ENCODE measurements around the gene MED14.

Gene MED14

DNA sequence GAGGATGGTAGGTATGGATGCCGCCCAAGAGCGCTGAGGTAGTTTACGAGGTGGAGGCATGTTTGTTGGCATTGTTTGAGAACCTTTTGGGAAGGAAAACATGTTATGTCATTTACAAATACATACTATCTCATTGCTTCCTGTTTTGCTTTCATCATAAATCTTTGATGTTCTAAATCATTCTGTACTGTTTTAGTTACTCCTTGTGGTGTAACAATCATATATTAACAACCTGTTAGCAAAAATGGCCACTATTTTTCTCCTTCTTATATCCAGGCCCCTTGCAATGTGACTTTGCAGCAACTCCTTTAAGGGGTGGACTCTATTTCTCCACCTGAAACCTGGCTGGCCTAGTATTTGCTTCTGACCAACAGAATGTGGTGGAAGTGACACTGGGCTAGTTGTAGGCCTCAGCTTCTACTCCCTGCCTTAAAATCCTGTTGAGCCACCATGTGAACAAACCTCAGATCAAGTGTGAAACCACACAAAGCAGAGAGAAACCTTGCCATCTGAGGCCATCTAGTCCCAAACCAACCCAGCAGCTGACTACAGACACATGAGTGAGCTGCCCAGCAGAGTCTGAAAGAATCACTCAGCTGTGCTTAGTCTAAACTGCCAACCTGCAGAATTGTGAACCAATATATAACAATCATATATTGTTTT lies 72.1 kb downstream of the MED14 start:
- no peak for DNase-seq

DNA sequence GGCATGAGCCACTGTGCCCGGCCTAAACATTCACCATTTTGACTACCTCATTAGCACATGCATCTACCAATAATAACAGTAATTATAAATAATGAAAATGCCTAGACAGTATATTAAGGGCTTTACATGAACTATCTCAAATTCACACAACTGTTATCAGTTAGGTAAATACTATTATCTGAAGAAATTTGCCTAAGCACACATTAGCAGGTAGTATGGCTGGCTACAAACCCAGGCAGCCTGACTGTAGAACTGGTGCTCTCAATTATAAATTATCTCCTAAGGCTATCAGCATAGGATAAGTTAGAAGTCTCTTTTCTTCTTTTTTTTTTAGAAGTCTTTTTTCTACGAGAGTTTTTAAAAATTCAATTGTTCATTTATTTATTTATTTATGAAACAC lies 73.9 kb downstream of the MED14 start:
- no peak for DNase-seq

DNA sequence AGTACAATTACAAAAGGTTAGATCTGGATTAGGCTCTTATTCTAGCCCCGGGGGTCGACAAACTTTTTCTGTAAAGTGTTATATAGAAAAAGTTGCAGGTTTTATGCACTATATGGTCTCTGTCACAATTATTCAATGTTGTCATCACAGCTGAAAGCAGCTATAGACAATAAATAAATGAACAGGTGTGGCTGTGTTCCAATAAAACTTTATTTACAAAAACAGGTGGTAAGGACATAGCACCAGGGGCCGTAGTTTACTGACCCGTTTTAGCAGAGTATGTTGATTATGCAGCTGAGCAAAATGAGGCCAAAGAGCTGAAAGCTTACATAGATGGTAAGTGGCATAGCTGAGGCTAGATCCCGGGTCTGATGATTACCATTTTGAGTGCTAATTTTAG lies 75.0 kb downstream of the MED14 start:
- no peak for DNase-seq

DNA sequence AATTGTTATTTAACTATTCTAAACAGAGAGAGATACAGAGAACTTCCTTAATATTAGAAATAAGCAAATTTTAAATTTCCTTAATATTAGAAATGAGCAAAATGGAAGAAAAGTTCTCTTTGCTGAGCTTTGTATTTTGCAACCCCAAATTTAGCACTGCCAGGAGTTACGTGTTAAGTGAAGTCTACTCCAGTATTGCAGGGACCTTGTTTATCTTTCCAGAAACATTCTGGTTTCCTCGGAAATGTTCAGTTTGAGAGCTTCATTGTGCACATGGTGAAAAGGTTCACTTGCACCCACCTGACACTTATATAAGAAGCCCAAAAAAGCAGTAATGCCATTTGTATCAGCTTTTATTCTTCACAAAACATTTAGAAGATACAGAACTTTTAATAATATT lies 81.8 kb downstream of the MED14 start:
- no peak for DNase-seq

DNA sequence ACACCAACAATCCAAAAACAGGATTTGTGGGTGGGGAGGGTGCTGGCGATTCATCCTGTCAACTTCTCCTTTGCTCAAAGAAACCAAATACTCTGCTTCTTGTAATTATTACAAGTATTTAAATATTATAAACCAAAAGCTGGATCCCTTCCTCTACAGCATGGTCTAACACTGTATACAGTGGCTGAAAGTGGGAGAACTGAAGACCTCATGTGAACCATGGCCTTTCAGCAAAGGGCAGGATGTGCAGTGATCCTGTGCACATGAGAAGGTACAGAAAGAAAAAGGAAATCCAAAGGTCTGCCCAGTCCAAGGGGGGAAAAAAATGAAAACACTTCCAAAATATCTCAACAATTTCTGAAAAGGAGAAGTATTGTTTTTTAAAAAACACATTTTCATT lies 82.7 kb downstream of the MED14 start:
- no peak for DNase-seq

DNA sequence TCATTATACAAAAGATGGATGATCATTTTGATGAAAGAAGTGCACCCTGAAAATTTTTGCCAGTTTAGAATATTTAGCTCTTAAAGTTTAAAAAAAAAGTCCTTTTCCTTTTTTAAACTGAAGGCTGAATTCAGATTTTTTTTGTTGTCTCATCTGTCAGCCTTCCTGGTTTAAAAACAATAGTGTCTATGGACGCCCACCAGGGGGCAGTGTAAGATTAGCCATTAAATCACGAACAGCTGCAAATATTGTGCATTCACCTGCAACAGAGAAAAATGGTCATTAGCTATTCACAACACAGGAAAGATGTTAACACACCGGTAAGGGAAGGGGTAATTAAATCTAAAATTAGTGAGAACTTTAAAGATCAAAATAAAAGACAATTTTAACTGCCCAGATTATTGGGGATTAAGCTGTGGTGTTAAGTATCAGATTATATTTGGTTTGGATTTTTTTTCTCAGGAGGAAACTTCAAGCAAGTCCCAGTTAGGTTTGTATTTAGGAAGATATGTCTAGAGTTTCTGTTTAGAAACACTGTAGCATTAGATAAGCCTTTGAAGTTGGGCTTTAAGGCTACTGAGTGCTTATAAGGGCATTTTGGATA lies 83.6 kb downstream of the MED14 start:
- DNase-seq = peak; percentile 1

DNA sequence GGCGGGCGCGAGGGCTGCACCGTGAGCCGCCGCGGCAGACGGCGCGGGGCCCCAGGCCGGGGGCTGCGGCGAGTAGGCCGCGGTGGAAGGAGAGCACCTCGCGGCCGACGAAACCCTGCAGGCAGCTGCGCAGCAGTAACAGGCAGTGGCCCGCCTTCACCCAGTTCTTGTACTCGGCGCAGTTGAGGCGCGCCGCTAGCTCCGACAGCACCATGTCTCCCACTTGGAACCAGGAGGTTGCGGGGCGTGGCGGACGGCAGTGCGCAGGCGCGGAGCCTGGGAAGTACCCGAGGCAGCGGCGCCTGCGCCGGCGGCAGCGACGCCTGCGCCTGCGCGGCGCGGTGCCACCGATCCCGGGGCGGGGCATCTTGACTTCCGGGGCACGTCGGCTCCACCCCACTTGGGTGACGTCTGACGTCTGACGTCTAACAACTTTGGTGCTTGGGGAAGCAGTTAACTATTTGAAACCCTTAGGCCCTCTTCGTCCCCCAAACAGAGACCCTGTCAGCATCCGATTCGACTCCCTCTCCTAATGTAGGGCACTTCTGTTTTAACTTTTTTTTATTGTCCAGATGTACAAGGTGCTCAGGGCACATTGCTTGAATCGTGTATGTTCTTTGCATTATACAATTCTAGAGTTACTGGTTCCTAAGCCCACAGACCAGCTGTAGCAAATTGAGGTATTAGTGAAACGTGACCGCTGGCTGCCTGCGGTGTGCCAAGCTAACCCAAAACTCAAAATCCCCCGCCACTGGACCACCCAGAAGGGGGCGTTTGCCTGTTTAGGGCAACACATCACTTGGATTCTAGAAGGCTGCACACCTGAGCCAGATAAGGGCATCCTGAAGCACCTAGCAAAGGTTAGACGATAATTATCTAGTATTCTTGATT lies 87.8 kb downstream of the MED14 start, which contains the start of gene CXorf38:
CXorf38 (minus strand) TSS at position 255 of the 891 bp plus-strand sequence; CDS start at position 214, 41 bp downstream.
- DNase-seq = peak; percentile 46

DNA sequence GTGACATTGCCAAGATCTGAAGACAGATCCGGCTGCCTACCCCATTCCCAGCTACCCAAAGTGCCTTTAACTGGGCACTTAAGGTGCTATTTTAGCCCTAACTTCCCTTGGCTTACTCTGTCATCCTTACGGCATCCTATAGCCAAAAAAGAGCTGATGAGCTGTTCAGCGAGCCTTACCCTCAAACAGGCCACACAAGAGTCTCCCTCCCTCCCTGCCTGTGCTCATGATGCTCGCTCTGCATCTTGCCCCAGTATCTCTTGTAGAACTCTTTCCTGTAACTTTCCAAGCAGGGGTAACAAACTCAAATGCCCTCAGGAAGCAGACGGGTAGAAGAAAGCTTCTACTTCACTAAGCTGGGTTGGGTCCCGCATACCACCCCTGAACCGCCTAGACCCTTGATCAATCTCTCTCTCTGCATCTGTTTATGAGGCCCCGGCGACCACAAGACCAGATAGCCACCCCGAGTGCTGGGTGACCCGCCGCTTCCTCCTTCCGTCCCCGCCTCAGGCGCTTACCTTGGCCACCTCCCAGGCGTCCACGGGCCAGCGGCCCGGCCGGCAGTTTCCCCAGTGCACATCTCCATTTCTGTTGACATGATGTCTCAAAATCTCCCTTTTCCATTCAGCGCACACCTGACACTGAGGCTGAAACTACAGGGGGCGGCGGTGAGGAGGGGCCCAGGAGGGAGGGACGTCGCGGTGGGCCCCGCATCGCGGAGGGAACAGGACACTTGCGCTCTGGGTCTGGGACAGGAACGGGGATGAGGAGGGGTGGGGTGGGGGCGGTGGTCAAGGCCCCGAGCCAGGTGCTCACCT lies 88.6 kb downstream of the MED14 start:
- DNase-seq = no peak

DNA sequence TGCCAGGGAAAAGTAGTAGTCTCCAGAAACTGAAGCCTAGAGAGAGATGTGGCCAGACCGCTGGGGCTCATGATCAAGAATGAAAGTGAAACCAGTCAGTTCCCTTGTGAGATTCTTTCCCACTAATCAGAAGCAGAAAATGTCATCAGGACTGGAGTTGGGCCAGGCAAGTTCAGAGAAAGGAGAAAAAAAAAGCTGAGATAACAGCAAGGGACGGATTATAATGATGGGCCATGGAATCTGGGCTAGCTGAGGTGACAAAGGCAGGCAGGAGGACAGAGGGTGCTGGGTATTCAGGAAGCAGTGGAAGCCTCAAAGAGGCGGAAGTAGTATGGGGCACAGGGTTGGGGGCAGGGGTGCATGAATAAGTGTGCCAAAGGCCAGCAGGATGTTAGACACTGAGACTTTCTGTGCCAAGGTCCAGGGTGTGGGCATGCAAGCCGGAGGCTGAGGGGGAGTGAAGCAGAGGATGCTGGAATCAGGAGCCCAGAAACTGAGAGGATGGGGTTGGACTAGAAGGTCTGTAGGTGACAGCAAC lies 90.5 kb downstream of the MED14 start:
- DNase-seq = no peak

DNA sequence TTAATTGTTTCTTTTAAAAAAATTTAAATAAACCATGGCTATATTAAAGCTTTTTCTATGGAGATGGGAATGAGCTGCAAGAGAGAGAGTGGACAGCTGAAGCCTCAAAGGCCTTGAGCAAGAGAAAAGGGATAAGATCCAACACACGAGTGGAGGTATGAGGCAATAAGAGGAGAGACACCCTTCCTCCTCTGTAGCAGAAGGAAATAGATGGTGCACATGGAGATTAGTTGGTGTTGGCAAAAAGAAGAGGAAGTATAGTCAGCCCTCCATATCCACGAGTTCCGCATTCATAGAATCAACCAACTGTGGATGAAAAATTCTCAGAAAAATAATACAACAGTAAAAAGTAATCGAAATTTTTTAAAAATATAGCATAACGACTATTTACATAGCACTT lies 91.2 kb downstream of the MED14 start:
- no peak for DNase-seq

DNA sequence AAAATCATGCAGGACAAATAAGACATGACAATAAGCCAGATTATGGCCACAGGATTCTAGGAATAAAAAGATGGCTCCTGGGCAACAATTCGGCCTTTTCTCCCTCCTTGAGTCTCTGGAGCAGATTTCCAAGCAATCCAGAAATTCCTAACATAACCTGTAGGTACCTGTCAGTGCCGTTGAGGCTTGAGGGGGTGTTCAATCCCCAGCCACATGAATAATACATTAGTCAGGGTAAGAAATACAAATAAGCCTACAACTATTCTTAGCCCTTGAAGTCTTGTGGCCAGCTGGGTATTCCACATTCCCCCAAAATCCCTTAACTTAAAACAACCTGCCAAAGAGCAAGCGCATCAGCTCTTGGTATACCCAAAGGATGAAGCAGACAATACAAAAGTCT lies 97.7 kb downstream of the MED14 start:
- DNase-seq = no peak

DNA sequence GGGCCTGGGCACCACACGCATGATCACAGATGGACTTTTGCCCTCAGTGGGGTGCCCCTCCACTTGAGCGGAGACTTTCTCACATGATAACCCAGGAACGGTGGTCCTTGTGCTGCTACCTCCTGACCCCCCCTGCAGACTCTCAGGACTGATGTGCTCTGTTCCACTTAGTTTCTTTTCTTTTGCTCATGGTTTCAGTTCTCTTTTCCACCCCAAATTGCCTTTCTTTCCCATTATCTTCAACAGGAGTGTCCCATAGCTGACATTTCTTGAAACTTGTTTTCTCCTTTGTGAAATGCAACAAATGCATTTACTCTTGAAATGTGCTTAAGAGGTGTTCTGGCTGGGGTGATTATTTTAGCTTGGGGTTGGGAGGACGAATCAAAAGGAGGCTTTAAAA lies 103.1 kb downstream of the MED14 start:
- no peak for DNase-seq

DNA sequence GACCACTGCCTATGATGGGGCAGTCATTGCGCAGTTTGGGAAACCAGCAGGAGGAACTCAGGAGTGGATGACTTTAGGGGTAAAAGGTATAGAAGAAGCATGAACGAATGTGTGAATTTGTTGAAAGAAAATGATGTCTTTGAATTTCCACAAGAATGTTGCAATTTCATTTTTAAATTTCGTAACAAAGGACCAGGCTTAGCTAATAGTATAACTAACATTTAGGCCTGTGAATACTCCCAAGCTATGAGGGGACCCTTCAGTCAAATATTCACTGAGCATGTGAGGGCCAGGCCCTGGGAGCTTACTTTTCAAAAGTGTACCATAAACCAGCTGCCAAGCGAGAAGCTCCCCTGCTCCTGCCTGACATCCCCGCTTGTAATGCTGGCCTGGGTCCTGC lies 106.8 kb downstream of the MED14 start:
- DNase-seq = no peak

DNA sequence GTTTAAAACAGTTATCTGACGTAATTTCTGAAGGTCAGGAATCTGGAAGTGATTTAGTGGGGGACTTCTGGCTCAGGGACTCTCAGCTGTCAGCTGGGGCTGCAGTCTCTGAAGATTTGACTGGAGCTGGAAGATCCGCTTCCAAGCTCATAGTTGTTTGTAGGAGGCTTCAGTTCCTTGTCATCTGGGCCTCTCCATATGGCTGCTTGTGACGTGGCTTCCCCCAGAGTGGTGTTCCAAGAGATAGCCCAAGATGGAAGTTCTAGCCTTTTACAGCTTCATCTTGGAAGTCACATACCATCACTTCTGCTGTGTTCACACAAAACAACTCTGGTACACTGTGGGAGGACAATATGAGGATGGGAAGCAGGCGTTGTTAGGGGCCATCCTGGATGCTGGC lies 110.0 kb downstream of the MED14 start:
- no peak for DNase-seq

DNA sequence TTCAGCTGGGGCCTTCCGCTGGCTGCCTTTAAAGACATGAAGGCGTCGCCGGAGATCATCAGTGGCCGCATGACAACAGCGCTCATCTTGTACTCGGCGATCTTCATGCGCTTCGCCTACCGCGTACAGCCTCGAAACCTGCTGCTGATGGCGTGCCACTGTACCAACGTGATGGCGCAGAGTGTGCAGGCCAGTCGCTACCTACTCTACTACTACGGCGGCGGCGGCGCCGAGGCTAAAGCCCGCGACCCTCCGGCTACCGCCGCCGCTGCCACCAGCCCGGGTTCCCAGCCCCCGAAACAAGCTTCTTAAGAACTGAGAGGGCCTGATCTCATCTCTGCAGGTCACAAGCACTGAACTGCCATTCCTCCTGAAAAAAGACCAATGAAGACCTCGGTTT lies 111.7 kb downstream of the MED14 start:
- no peak for DNase-seq

DNA sequence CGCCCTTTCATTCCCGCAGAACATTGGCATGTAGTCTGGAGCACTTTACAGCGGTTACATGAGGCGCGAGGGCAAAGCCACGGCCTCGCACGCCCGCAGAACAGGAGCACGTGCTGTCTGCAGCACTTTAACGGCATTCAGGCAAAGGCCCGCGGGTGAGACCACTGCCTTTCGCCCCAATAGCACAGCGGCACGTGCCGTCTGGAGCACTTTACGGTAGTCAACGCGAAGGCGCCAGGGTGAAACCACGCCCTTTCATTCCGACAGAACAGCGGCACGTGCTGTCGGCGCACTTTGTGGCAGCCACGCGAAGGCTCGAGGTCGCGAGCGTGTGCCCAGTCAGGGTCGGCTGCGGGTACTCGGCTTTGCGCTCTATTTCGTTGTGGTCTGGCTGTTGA lies 112.2 kb downstream of the MED14 start, which contains the start of gene MPC1L:
MPC1L (plus strand) TSS at position 290 of the 398 bp plus-strand sequence. CDS start 138 bp downstream, outside the sequence.
- DNase-seq = no peak

DNA sequence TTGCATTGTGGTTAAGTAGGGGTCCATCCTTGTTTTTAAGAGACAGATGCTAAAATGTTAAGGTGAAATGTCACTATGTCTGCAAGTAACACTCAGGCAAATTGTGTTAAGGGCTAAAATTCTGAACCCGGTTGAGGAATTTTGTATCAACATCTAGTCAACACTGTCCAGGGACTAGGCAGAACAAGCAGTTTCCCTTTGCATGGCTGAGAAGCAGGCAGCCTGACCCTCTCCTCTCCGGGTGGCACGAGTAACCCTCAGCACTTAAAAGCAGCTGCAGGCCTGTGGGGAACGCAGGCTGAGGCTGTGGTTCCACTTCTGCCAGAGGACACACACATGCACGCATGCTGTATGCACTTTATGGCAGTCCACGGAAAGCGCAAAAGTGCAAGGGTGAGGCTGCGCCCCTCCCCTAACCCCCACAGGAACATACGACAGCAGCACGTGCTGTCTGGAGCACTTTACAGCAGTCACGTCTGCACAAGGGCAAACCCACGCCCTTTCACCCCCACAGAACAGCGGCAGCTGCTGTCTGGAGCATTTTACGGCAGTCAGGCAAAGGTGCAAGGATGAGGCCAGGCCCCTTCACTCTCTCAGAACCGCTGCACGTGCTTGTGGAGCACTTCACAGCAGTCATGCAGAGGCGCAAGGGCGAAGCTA lies 112.7 kb downstream of the MED14 start:
- DNase-seq = peak; percentile 25

DNA sequence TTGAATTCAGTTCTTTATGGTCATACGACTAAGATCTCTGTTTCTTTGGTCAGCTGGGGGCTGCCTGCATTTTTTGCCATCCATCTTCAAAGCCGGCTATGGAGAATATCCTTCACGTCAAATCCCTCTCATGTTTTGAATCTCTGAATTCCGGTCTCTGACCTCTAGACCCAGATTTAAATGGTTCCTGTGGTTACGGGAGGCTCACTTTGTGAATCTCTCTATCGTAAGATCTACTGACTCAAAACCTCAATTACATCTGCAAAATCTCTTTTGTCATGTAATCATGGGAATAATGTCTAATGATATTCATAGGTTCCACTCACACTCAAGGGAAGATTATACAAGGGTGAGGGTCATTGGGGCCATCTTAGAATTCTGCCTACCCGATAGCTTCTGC lies 117.8 kb downstream of the MED14 start:
- no peak for DNase-seq

DNA sequence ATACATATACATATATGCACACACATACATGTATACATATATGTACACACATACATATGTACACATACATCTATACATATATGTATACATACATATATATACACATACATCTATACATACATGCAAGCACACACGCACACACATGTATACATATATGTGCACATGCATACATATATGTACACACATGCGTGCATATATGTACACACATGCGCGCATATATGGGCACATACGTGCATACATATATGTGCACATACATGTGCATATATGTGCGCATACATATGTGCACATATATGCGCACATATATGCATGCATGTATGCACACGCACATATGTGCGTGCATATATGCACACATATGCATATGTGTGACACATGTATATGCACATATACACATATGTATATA lies 119.4 kb downstream of the MED14 start:
- no peak for DNase-seq

DNA sequence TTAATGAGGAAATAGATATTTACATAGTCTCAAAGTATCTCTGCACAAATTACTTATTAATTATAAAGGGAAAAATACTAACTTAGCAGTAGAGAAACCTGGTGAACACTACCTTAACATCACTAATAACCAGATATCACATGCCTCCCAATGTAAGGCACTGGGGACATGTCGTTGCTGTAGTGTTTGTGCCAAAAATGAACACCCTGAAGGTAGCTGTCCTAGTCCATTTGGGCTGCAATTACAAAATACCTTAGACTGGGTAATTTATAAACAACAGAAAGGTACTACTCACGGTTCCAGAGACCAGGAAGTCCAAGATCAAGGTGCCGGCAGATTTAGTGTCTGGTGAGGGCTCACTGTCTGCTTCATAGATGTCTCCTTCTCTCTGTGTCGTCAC lies 122.8 kb downstream of the MED14 start:
- no peak for DNase-seq

DNA sequence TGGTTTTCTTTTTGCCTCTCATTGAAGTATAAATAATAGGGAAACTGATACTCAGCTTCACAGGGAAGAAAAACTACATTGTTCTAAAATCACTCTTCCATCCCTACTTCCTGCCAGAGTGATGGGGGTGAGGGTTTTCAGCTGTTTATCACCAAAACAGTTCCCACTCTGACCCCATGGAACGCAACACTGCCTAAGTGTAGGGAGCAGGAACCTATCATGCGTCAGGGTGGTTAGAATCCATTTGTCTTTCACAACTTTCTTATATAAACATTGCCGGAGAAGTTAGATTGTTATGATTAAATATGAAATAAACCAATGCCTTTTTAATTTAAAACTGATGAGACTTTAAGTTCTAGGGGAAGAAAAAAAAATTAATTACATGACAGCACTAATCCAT lies 128.0 kb downstream of the MED14 start:
- no peak for DNase-seq

DNA sequence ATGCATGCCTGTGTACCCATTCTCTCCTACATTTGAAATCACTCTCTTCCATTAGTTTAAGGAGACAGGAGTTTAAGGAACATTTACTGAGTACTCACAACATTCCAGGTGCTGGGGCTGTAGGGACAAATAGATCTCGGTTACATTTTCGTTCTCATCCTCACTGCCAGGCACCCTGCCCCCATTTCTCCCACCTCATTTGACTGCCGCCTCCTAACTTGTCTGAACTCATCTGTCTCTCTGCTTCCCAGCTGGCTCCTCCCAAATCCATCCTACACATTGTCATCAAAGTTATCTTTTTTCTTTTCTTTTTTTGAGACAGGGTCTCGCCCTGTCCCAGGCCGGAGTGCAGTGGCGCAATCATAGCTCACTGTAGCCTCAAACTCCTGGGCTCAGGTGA lies 131.9 kb downstream of the MED14 start:
- no peak for DNase-seq

Data from SHP77 treated with DMSO at 0.1 percent for 48 hours (cell line).